Epidermal melanocyte (primary cell): ENCODE data around the gene MYH9.
A peak's percentile ranks its signal among the peaks of the same experiment; 100 is the strongest.

Experiments used
- DNase-seq: peaks from one replicate; pipeline ENCODE4 v3.0.0; 2011; ENCODE audit warnings: low spot score; ENCODE audit not compliant: insufficient read length

Gene MYH9

GRCh38 chr22:36319595-36320497, 67.9 kb downstream of the MYH9 start:
- DNase-seq: no peak

DNA sequence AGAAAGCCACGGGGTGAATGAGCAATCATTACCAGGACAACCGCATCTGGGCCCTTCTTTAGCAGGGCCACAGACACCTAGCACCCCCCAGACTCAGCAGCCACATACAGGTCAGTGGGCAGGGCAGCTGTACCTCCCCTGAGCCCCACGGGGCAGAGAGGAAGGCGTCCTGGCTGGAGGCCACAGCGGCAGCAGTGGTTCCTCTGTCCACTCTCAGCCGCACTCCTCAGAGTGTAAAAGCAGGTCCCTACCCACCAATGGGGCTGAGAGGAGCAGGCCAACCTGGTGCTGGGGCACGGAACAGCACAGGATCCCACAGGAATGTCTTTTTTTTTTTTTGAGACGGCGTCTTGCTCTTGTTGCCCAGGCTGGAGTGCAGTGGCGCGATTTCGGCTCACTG, 69.3 kb downstream of the MYH9 start:
- no peak for DNase-seq

- no peak for DNase-seq
These were observed 70.0 kb downstream of the MYH9 start for GRCh38 chr22:36317658-36318271.

DNA sequence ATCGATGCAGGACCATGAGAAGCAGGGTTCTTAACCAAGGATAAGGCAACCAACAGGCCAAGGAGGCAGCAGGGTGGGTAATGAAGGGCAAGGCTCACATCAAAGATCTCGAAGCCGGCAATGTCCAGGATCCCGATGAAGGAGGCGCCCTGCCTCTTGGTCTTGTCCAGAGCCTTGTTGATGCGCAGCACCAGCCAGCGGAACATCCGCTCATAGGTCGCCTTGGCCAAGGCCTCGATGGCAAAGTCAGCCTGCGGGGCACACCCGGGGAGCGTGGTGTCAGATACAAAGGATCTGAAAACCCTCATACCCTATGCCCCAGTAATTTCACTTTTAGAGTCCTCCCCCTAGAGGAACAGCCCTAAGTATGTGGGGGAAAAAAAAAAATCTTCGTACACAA, 71.3 kb downstream of the MYH9 start:
- no peak for DNase-seq

- DNase-seq: no peak
These were observed 72.4 kb downstream of the MYH9 start for GRCh38 chr22:36315325-36315724.

DNA sequence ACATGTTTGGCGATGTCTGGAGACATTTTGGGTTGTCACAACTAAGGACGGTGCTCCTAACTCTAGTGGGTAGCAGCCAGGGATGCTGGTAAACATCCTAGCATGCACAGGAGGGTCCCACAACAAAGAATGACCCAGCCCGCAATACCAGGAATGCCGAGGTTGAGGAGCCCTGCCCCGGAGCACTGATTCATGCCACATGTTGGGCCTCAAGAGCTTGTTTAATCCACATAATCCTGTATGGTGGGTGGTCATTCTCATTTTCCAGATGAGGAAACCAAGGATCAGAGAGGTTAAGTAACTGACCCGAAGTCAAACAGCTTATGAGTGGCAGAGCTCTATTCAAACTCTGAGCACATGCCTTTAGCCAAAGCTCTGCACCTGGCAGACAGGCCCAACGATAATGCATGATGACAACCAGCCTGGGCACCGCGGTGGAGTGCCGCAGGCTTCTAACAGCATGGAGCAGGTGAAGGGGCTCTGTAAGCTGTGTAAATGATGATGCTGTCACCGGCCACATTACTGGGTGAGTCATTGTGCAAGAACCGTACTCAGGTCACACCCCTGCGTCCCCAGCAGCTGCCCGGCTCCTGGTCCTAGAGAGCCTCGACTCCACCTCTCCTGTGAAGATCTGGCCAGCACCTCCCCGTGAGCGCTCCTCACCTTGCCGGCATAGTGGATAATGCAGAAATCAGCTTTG, 76.2 kb downstream of the MYH9 start:
- no peak for DNase-seq

DNA sequence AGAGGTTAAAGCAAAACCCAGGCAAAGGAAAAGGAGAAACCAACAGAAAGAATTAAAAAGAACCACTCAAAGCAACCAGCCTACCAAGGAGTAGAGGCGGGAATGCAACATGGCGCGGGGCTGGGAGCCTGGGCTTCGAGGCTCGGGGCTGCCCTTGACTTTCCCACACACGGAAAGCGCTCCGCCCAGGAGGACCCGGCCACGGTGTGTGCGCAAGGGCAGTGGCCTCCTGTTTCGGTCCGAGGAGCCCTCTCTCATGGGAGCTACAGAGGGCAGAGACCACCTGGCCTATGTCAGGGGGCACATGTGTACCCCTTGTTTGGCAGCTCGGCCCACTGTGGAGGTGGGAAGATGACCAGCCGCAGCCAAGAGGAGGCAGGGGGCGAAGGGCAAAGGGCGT, 78.9 kb downstream of the MYH9 start:
- no peak for DNase-seq

DNA sequence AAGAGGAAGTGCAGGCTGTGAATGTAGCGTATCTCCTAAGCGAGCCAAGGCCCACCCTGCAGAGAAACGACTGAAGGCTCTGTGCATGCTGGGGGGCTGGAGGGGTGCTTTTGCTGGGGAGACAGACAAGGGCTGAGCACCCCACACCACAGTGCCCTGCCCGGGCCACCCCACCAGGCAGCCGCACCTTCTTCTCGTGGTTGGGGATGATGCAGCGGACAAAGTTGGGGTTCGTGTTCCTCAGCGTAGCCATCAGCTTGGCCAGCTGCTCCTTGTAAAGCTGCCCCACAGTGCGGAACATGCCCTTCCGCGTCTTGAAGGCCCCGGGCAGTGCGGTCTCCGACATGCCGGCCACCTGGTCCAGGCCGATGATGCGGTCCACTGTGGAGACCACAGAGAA, 81.5 kb downstream of the MYH9 start:
- DNase-seq: no peak

DNA sequence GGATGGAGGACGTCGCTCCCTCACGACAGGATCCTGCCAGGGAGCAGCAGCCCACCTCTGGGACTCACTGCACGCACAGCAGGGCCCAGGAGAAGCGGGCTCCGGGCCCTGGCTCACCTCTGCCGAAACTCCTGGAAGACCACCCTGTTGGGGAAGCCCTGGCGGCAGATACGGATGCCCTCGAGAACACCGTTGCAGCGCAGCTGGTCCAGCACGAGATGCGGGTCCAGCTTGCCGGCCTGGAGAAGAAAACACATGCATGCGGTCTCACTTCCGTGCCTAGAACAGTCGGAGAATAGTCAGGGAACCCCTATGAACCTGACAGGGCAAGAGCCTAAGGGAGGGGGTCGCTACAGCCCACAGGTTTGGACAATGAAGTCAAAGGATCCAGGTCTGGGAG, 82.0 kb downstream of the MYH9 start:
- DNase-seq: no peak

DNA sequence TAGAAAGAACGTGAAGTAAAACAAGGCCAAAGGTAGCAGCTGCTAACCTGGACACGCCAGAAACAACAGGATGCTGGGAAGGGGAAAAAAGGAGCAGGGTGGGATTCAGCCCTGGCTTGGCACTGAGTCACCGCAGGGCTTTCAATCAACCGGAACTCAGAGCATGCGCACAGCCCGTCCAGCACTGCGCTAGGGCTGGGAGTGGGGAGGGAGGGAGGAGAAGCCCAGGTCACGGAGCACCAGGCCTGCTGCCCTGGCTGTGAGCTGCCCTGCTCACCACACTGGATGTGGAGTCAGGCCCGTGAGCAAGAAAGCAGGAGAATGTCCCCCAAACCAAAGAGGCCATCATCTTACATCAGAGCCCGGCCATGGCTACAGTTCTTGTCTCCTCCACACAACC, 83.3 kb downstream of the MYH9 start:
- DNase-seq: no peak

- no peak for DNase-seq
These were observed 83.9 kb downstream of the MYH9 start for GRCh38 chr22:36303874-36304273.

DNA sequence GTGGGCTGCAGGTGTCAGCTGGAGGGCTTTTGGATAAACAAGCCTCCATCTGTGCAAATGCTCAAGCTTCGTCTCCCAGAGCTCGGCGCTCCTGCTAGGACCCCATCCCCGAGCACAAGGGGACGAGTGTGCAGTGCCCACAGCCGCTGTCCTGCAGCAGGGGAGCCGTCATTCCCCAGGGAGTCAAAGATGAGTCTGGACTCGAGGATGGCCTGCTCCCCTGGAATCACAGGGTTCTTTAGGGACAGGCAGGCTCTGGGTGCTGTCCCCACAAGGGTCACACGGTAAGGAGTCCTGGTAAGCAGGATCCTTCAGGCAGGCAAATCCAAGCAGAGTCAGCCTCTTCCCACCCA, 84.7 kb downstream of the MYH9 start:
- DNase-seq: no peak

DNA sequence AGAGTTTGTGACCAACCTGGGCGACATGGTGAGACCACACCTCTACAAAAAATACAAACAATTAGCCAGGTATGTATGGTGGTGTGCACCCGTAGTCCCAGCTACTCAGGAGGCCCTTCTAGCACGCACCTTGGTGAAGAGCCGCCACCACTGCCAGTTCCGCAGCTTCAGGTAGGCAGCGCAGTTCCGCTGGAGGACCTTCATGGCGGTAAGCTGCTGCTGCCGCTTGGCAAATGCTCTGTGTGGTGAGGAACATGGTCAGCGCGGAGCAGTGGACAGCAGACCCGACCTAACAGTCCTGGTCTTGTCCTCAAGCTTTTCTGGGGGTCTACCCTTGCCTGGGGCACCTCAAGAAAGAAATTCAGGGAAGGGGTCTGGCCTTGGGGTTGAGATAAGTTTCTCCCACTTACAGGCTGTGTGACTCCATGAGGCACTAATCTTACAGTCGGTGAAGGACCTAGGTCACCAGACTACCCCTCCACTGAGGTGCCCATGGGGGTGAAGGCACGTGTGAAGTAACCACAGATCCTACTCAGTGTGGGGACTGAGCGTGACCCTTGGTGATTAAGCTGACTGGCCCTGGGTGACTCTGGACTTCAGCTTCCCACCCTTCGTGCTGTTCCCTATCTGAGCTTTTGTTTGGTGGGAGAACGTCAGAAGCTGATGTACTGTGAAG, 85.2 kb downstream of the MYH9 start:
- DNase-seq: no peak

DNA sequence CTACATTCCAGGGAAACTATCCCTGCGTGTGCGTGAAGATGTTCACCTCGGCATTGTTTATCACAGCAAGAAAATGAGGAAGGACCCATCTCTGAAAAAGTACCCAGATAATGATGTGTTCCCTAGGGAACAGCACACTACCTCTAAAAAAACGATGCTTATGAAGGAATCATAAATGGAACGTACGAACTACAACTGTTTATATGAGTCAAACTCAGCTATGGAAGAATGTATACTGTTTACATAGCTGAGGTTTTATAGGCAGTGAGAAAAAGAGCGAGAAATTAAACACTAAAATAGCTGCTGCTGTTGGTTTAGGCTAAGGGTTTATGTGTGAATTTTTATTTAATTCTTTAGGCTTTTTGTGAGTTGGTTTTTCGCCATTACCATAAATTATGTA, 85.9 kb downstream of the MYH9 start:
- DNase-seq: no peak

- peak; percentile 42 for DNase-seq
These were observed 86.4 kb downstream of the MYH9 start for GRCh38 chr22:36301384-36301828.

DNA sequence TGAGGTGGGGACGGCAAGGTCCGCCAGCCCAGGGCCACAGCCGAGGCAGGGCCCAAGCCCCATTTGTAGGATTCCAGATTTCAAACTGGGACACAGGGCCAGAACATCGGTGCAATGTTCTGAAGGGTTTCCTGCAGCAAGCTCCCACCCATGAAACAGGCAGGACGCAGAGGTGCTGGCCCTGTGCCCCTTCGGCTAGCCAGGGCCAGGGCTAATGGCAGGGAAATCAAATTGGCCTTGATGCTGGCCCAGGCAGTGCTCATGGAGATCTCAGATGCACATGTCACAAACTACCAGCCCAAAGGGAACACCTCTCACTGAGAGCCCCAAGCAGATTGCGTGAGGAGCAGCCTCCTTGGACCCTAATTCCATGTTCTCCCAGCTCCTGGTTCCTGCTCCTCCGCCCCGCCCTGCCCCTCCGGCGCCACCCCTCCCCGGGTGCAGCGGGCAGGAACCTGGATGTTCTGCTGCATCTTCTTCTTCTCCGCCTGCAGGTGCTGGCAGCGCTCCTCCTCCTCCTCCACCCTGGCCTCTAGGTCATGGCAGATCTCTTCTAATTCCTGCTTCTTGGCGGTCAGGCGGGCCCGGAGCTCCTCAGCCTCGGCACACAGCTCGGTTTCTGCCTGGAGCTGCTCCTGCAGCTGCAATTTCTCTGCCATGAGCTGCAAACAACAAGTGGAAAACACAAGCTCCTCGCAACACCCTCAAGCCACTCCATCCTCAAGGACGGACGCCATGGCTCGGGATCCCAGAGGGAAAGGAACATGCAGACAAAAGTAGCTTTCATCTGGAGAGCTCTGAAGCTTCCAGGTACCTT, 87.2 kb downstream of the MYH9 start:
- no peak for DNase-seq

DNA sequence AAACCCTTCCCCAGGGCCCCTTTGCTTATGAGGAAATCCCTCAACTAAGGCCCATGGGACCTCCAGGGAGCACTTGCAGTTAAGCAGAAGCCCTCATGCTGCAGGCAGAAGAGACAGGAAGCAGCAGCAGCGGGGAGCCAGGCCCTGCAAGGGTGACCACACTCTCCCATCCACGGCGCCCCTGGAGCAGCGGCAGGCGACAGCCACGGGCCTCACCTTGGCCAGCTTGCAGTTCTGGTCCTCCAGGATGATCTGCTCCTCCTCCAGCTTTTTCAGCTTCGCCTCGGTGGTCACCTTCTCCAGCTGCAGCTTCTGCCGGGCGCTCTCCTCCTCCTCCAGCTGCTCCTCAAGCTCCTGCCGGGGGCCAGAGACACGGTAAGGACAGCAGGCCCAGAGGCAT, 87.9 kb downstream of the MYH9 start:
- DNase-seq: no peak

DNA sequence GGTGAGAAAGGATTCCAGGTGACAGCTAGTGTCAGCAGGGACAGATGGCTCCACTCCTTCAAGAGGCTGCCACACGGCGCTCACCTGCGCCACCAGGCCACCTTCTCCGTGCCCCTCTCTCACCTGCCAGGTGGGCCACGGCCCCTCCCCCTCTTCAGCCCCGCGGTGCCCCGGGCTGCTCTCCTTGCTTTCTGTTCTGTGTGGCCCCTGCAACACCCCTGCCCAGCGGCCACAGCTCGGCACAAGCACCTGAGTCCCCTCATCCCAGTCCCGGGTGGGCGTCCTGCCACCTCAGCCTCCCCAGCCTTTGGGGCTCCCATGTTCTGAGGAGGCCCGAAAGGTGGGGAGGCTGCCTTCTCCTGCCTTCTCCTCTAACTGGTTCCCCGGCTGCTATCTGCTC, 88.5 kb downstream of the MYH9 start:
- DNase-seq: no peak

GRCh38 chr22:36298601-36299000, 89.2 kb downstream of the MYH9 start:
- no peak for DNase-seq

GRCh38 chr22:36298118-36298517, 89.6 kb downstream of the MYH9 start:
- no peak for DNase-seq

DNA sequence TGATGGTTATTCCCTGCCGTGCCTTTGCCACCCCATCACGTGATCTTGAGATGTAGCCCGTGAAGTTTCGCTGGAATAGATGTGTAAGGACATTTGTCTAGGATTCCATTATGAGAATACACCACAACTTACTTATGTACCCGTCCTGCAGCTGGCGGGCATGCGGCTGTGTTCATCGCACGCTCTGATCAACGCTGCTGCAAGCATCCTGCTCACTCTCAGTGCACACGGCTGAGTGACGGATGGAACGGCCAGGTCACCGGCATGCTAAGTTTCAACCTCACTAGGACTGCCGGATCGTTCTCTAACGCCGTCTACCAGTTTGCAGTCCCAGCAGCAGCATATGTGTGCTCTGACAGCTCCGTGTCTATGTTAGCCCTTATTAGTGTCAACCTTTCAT, 90.2 kb downstream of the MYH9 start:
- DNase-seq: no peak
